Sigmoid colon (tissue), 3 donors: Measurements from ENCODE around the gene SLC25A38.

Source experiments
- CTCF ChIP-seq, 4 experiments: fragments of 450-650 bp in 3 of 4; fragments of 200-600 bp in 1 of 4; IDR thresholded peaks; one replicate each; pipeline ENCODE4 v1.5.1; 2016 to 2019; ENCODE audit warnings: antibody characterized with exemption in 4 of 4, mild to moderate bottlenecking in 3 of 4, moderate library complexity in 2 of 4
- POLR2A ChIP-seq, 2 donors: fragments of 450-650 bp; IDR thresholded peaks; one replicate each; pipeline ENCODE4 v1.6.1; 2016; ENCODE audit warnings: antibody characterized with exemption in 2 of 2, mild to moderate bottlenecking in 2 of 2, moderate library complexity in 2 of 2

GRCh38 chr3:39438880-39439279 lies 55.7 kb downstream of the SLC25A38 start:
- TF ChIP-seq CTCF (IDR thresholded peaks at IDR 0.05) (no peak), POLR2A (IDR thresholded peaks at IDR 0.05) (no peak)
